OCI-LY3 (cell line): ENCODE measurements around the gene MYOT.

Source experiments
- H2AFZ ChIP-seq: fragments of 200-600, 300-600 bp; shearing (Covaris generic); 2 replicates; pipeline ENCODE4 v1.6.0; 2014; ENCODE audit warnings: antibody characterized with exemption, low read depth, low read length
- H3K27ac ChIP-seq: fragments of 200-600, 300-600 bp; sonication (generic); 2 replicates; pipeline ENCODE4 v1.5.1; 2014; ENCODE audit warnings: mild to moderate bottlenecking, low read length, moderate library complexity, mixed read lengths
- H3K27me3 ChIP-seq: fragments of 200-600, 300-600 bp; sonication (generic); 2 replicates; pipeline ENCODE4 v1.6.1; 2014; ENCODE audit warnings: low read depth, low read length, mixed read lengths
- H3K36me3 ChIP-seq: fragments of 200-600, 300-600 bp; sonication (generic); replicated peaks from 2 replicates; pipeline ENCODE3; 2014; ENCODE audit warnings: low read depth, low read length, mixed read lengths
- H3K4me1 ChIP-seq: fragments of 300-600, 200-600 bp; sonication (generic); 2 replicates; pipeline ENCODE4 v1.6.1; 2014; ENCODE audit warnings: low read length, mixed read lengths
- H3K4me2 ChIP-seq: fragments of 200-600, 300-600 bp; sonication (generic); 2 replicates; pipeline ENCODE4 v1.6.1; 2014; ENCODE audit warnings: low read length, mixed read lengths
- H3K4me3 ChIP-seq: fragments of 300-600, 200-600 bp; sonication (generic); 2 replicates; pipeline ENCODE4 v1.5.1; 2014; ENCODE audit warnings: antibody characterized with exemption, mild to moderate bottlenecking, low read length, moderate library complexity
- H3K79me2 ChIP-seq: fragments of 300-600, 200-600 bp; shearing (Covaris generic); 2 replicates; pipeline ENCODE4 v1.6.1; 2014; ENCODE audit warnings: mild to moderate bottlenecking, low read length, mixed read lengths
- H3K9ac ChIP-seq: fragments of 300-600, 200-600 bp; shearing (Covaris generic); 2 replicates; pipeline ENCODE4 v1.6.0; 2014; ENCODE audit warnings: mild to moderate bottlenecking, low read length, moderate library complexity
- H3K9me3 ChIP-seq: fragments of 200-600, 300-600 bp; shearing (Covaris generic); 2 replicates; pipeline ENCODE4 v1.6.1; 2014; ENCODE audit warnings: low read length, mixed read lengths; ENCODE audit not compliant: insufficient read depth
- H4K20me1 ChIP-seq: fragments of 200-600, 300-600 bp; sonication (generic); 2 replicates; pipeline ENCODE4 v1.6.1; 2016; ENCODE audit warnings: low read length, mixed read lengths; ENCODE audit not compliant: insufficient read depth
- CTCF ChIP-seq: fragments of 200-600, 300-600 bp; sonication (generic); IDR thresholded peaks from 2 replicates; pipeline ENCODE4 v1.5.1; 2014; ENCODE audit warnings: antibody characterized with exemption, low read length, low read depth
- EZH2phosphoT487 ChIP-seq: fragments of 200-600 bp; shearing (Covaris generic); IDR thresholded peaks from 2 replicates; pipeline ENCODE4 v1.6.1; 2018; ENCODE audit warnings: antibody characterized with exemption, mixed run types, low read depth

The MYOT gene

GRCh38 chr5:137838976-137839375, 28.7 kb upstream of the MYOT start:
- no peak overlapping the region for H3K9ac ChIP-seq
- no peaks in the 10 kb centered on the region for H4K20me1 ChIP-seq
- no peaks in the 10 kb centered on the region for H3K36me3 ChIP-seq
- H3K4me1 ChIP-seq = no peaks in the 10 kb centered on the region
- no peak overlapping the region for H3K4me3 ChIP-seq
- no peaks in the 10 kb centered on the region for H3K9me3 ChIP-seq
- no peak overlapping the region for H3K4me2 ChIP-seq
- TF ChIP-seq CTCF (no peak), EZH2phosphoT487 (no peak)
- no peak overlapping the region for H3K27ac ChIP-seq
- H2AFZ ChIP-seq = no peak overlapping the region
- no peaks in the 10 kb centered on the region for H3K27me3 ChIP-seq
- H3K79me2 ChIP-seq = no peaks in the 10 kb centered on the region

- Histone ChIP-seq H3K4me1 (no peaks in the 10 kb centered on the region), H3K4me3 (no peak overlapping the region), H4K20me1 (no peaks in the 10 kb centered on the region), H3K36me3 (no peaks in the 10 kb centered on the region), H3K27me3 (no peaks in the 10 kb centered on the region), H3K4me2 (no peak overlapping the region), H2AFZ (no peak overlapping the region), H3K79me2 (no peaks in the 10 kb centered on the region), H3K9ac (no peak overlapping the region), H3K27ac (no peak overlapping the region), H3K9me3 (no peaks in the 10 kb centered on the region)
- TF ChIP-seq CTCF (no peak), EZH2phosphoT487 (no peak)
Observed at GRCh38 chr5:137842296-137842695, 25.4 kb upstream of the MYOT start.

GRCh38 chr5:137843676-137844299, 23.9 kb upstream of the MYOT start:
- no peak overlapping the region for H3K4me2 ChIP-seq
- H3K36me3 ChIP-seq = no peaks in the 10 kb centered on the region
- no peak overlapping the region for H3K4me3 ChIP-seq
- H3K79me2 ChIP-seq = no peaks in the 10 kb centered on the region
- H3K9me3 ChIP-seq = no peaks in the 10 kb centered on the region
- TF ChIP-seq EZH2phosphoT487 = no peak
- no peak for TF ChIP-seq CTCF
- H3K27ac ChIP-seq = no peak overlapping the region
- no peak overlapping the region for H2AFZ ChIP-seq
- no peaks in the 10 kb centered on the region for H3K27me3 ChIP-seq
- no peaks in the 10 kb centered on the region for H4K20me1 ChIP-seq
- H3K4me1 ChIP-seq = no peaks in the 10 kb centered on the region
- H3K9ac ChIP-seq = no peak overlapping the region

GRCh38 chr5:137845472-137845871, 22.2 kb upstream of the MYOT start:
- H3K4me1 ChIP-seq = no peaks in the 10 kb centered on the region
- no peak overlapping the region for H3K4me2 ChIP-seq
- no peak overlapping the region for H3K27ac ChIP-seq
- no peak overlapping the region for H3K9ac ChIP-seq
- no peaks in the 10 kb centered on the region for H4K20me1 ChIP-seq
- H2AFZ ChIP-seq = no peak overlapping the region
- H3K9me3 ChIP-seq = no peaks in the 10 kb centered on the region
- no peaks in the 10 kb centered on the region for H3K79me2 ChIP-seq
- no peaks in the 10 kb centered on the region for H3K27me3 ChIP-seq
- TF ChIP-seq CTCF (no peak), EZH2phosphoT487 (no peak)
- H3K4me3 ChIP-seq = no peak overlapping the region
- no peaks in the 10 kb centered on the region for H3K36me3 ChIP-seq
